ENCODE data around the gene C2orf68. TPM values are rescaled to one million over a fixed set of nuclear protein-coding genes. Genes with fewer than 3 reads are reported as not detected.

Gene C2orf68
- polyA plus RNA-seq, 3 donors: 24.2 to 32.9 (median 30.7) TPM

- Histone ChIP-seq H2AFZ (ENCODE audit: insufficient read depth, low read depth, low read length, poor library complexity, severe bottlenecking) (no peak overlapping the region), H3K4me1 (ENCODE audit: control insufficient read depth in 1 of 2, insufficient read depth in 2 of 2, low read length in 2 of 2) (peaks cover 17% of the 10 kb centered on the region in 2 donors), H3K79me2 (ENCODE audit: insufficient read depth, low read length) (peaks cover 4% of the 10 kb centered on the region), H3K9ac (ENCODE audit: insufficient read depth, low read length, poor library complexity, severe bottlenecking) (no peak overlapping the region), H3K27me3 (ENCODE audit: control insufficient read depth in 2 of 2, insufficient read depth in 2 of 2, low read length in 2 of 2) (no peaks in the 10 kb centered on the region), H3K4me2 (replicated peaks; ENCODE audit: extremely low read depth, low read length, poor library complexity, severe bottlenecking) (no peak overlapping the region), H3K27ac (ENCODE audit: low read depth in 1 of 2, low read length in 2 of 2) (no peak overlapping the region), H3K9me3 (replicated peaks in 1 of 2; ENCODE audit: control insufficient read depth in 1 of 2, insufficient read depth in 1 of 2, low read length in 2 of 2) (no peaks in the 10 kb centered on the region), H4K20me1 (ENCODE audit: insufficient read depth, low read length) (no peaks in the 10 kb centered on the region), H3K4me3 (replicated peaks in 1 of 3; ENCODE audit: low read depth in 2 of 3, low read length in 3 of 3) (no peak overlapping the region), H3K36me3 (replicated peaks in 1 of 2; ENCODE audit: control insufficient read depth in 1 of 2, insufficient read depth in 2 of 2, low read length in 2 of 2) (peaks cover 87 to 98% of the 10 kb centered on the region in 2 donors)
- Mint-ChIP-seq H3K27me3 (ENCODE audit: low read depth in 3 of 3) (peaks cover 0 to 1% (median 0%) of the 10 kb centered on the region in 3 donors), H3K27ac (peak overlapping the region in 1 of 7 donors; percentile 30), H3K4me1 (peaks cover 15% of the 10 kb centered on the region), H3K4me3 (no peak overlapping the region), H3K36me3 (peaks cover 93 to 98% of the 10 kb centered on the region in 2 donors), H3K9me3 (no peaks in the 10 kb centered on the region)
- no peak for DNase-seq
- 98% methylated on average over 6 of the region's 8 CpGs for WGBS (ENCODE audit: insufficient coverage)
- intact Hi-C loops (cut with micrococcal nuclease): no loop called here
- TF ChIP-seq, protein P1, sequence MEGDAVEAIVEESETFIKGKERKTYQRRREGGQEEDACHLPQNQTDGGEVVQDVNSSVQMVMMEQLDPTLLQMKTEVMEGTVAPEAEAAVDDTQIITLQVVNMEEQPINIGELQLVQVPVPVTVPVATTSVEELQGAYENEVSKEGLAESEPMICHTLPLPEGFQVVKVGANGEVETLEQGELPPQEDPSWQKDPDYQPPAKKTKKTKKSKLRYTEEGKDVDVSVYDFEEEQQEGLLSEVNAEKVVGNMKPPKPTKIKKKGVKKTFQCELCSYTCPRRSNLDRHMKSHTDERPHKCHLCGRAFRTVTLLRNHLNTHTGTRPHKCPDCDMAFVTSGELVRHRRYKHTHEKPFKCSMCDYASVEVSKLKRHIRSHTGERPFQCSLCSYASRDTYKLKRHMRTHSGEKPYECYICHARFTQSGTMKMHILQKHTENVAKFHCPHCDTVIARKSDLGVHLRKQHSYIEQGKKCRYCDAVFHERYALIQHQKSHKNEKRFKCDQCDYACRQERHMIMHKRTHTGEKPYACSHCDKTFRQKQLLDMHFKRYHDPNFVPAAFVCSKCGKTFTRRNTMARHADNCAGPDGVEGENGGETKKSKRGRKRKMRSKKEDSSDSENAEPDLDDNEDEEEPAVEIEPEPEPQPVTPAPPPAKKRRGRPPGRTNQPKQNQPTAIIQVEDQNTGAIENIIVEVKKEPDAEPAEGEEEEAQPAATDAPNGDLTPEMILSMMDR (IDR thresholded peaks at IDR 0.05): no peak
Measured at GRCh38 chr2:85644909-85645308, 33.0 kb upstream of the C2orf68 start.

GRCh38 chr2:85642725-85643124 lies 30.9 kb upstream of the C2orf68 start:
- intact Hi-C loops (cut with micrococcal nuclease): no loop called here
- no peak for DNase-seq
- peaks cover 6% of the 10 kb centered on the region for H3K4me1 Mint-ChIP-seq
- no peak overlapping the region for H3K4me3 ChIP-seq (replicated peaks in 1 of 3; ENCODE audit: low read depth in 2 of 3, low read length in 3 of 3)
- H3K36me3 Mint-ChIP-seq: peaks cover 88 to 98% of the 10 kb centered on the region in 2 donors
- H4K20me1 ChIP-seq (ENCODE audit: insufficient read depth, low read length): no peaks in the 10 kb centered on the region
- H3K4me1 ChIP-seq (ENCODE audit: control insufficient read depth in 1 of 2, insufficient read depth in 2 of 2, low read length in 2 of 2): peaks cover 5% of the 10 kb centered on the region in 2 donors
- H3K9me3 Mint-ChIP-seq: no peaks in the 10 kb centered on the region
- no peak overlapping the region for H3K4me2 ChIP-seq (replicated peaks; ENCODE audit: extremely low read depth, low read length, poor library complexity, severe bottlenecking)
- no peak overlapping the region for H3K4me3 Mint-ChIP-seq
- no peak overlapping the region for H2AFZ ChIP-seq (ENCODE audit: insufficient read depth, low read depth, low read length, poor library complexity, severe bottlenecking)
- H3K27ac Mint-ChIP-seq: peak overlapping the region in 2 of 7 donors; percentile 48 to 68
- H3K27me3 Mint-ChIP-seq (ENCODE audit: low read depth in 3 of 3): no peaks in the 10 kb centered on the region
- no peaks in the 10 kb centered on the region for H3K27me3 ChIP-seq (ENCODE audit: control insufficient read depth in 2 of 2, insufficient read depth in 2 of 2, low read length in 2 of 2)
- peaks cover 87 to 96% of the 10 kb centered on the region in 2 donors for H3K36me3 ChIP-seq (replicated peaks in 1 of 2; ENCODE audit: control insufficient read depth in 1 of 2, insufficient read depth in 2 of 2, low read length in 2 of 2)
- no CpG with 5 or more reads among the region's 3 CpGs for WGBS (ENCODE audit: insufficient coverage)
- H3K79me2 ChIP-seq (ENCODE audit: insufficient read depth, low read length): peaks cover 4% of the 10 kb centered on the region
- H3K9ac ChIP-seq (ENCODE audit: insufficient read depth, low read length, poor library complexity, severe bottlenecking): no peak overlapping the region
- no peaks in the 10 kb centered on the region for H3K9me3 ChIP-seq (replicated peaks in 1 of 2; ENCODE audit: control insufficient read depth in 1 of 2, insufficient read depth in 1 of 2, low read length in 2 of 2)
- TF ChIP-seq, protein P1 (IDR thresholded peaks at IDR 0.05): no peak
- H3K27ac ChIP-seq (ENCODE audit: low read depth in 1 of 2, low read length in 2 of 2): no peak overlapping the region

Measured in CD14-positive monocyte (primary cell).